ENCODE results near the gene IGSF3. TPM values are rescaled to one million over a fixed set of nuclear protein-coding genes. Genes with fewer than 3 reads are reported as not detected.

The IGSF3 gene
- total RNA-seq: 1.3 and 1.7 TPM in 2 replicates

GRCh38 chr1:116667575-116668105, at the start of gene IGSF3:
Gene IGSF3, minus strand, starts transcription at chr1:116667733. Its CDS starts 1,407 bp downstream, at chr1:116666326.

GRCh38 chr1:116570358-116571214, 96.9 kb downstream of the IGSF3 start, which contains the start of gene CD58:
Gene CD58, minus strand, starts transcription at chr1:116571026. Its CDS starts 54 bp downstream, at chr1:116570972.

Other genes starting within 250 kb of the IGSF3 start
- 11.0 and 12.4 TPM in 2 replicates for gene CD58, start 96.7 kb downstream of the IGSF3 start, total RNA-seq
- not detected in 2 replicates for gene CD2, start 86.7 kb upstream of the IGSF3 start, total RNA-seq
- 83.1 and 87.2 TPM in 2 replicates for gene PTGFRN, start 242.2 kb upstream of the IGSF3 start, total RNA-seq

Measured in cardiac ventricle fibroblast (primary cell).